GM18519 (cell line): ENCODE results near the gene KCNE1.
"Not testable (repeated sequence)": the region's sequence is repeated elsewhere in the genome, so short reads cannot be mapped to it uniquely, and the experiment has no call there.

ENCODE experiments used
- ATAC-seq: cut with Tn5 transposase; IDR thresholded peaks from one replicate; pipeline ENCODE4 v1.9.1; 2021; ENCODE audit warnings: mild to moderate bottlenecking, moderate library complexity; ENCODE audit not compliant: unreplicated experiment, low FRiP score

Gene KCNE1

DNA sequence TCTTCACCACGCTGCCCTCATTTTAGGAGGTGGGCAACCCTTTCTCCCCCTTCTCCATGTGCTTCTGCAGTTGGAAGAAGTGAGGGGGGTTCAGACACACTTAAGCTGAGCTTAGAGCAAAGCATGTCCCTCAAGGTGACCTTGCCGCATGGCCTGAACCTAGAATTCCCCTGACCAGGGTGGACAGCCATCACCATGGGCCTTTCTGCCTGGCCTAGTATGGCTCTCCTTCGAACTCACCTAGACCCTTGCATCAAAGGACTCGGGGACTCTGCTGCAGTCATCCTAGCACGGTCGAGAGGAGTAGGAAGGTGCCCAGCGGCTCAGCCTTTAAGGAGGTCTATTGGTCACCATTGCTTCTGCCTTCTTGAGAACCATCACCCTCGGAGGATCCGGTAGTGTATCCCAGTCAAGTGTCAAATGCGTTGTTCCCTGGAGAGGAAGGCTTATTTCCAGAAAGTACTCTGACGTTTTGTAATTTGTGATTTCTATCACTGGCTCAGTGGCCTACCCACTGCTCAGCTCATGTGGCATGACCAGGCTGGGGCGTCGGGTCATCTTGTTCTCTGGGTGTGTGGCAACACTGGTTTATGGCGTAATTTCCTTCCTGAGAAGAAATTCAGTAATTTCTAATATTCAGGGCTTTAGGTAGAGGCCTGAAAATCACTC is at the start of gene KCNE1:
TSS of gene KCNE1 (minus strand) at position 424 of the 669 bp plus-strand sequence. CDS start 62,576 bp downstream, outside the sequence.
- no peak for ATAC-seq

DNA sequence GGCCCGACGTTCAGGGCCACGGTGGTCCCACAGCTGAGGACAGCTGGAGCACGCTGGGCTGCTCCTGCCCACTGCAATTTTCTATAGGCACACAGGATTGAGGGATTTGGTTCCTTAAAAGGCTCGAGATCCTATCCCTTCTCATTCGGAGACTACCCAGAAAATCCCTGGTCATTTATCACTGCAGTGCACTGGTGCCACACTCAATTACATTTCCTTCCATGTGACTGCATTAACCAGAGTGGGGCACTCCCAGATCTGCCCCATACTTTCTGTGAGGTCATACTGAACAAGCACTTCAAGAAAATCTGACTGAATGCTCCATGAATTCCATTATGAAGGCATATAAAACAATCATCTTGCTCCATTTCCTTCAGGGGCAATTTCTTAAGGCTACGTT is 49.8 kb upstream of the KCNE1 start:
- no peak for ATAC-seq

GRCh38 chr21:34560609-34561008 is 48.6 kb upstream of the KCNE1 start:
- no peak for ATAC-seq

DNA sequence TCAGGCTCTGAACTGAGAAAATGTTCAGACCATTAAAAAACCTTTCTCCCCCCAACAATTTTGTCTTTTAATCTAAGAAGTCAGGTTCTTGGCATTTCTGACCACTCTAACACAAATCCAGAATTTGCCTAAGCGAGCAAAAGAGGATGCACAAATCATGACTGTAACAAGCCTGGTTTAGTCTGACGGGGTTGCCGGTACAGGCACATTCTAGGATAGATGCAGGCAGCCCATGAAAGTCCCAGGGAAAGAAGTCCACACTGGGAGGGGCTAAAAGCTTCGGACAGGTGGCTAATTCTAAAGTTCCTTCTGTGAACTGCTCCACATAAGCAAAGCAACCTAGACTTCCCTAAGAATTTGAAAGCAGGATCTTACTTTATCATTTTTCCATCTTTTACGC is 48.0 kb upstream of the KCNE1 start:
- ATAC-seq, result no peak

DNA sequence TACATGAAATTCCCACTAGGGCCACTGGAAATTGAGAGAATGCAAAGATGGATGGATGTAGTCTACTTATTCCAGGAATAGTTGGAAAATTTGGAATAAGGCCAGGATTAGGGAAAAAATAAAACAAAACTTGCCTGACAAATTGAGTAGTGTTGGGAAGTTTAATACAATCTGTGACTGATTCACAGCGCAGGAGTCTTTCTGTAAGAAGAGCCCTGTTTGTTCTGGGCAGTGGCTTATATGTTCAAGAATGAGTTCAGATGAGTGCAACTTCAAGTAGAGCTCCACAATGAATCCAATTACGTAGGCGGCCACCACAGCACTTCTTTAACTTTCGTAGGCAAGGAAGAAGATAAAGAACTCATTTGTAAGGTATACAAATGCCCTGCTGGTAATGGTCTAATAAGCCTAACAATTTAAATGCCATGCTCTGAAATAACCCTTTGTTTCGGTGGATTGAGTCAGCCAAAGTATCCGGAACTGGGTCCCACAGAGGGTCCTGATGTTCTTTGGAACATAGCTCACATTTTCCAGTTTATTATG is 47.1 kb upstream of the KCNE1 start:
- no peak for ATAC-seq

DNA sequence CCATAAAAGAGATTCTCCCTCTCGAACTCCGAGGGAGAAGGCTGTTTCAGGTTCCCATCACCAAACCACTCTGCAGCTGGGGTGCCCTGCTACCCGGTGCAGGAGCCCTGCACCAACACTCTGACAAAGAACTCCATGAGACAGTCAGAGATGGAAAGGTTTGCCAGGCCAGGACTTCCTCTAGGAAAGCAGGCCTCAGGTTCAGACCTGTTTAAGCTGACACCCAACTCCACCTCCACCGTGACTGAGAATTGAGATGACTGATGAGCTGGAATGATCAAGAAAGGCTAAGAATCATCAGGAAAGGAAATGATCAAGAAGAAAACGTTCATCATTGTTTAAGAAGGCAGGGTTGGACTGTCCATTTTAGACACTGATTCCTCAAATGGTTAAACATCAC is 46.2 kb upstream of the KCNE1 start:
- no peak for ATAC-seq

DNA sequence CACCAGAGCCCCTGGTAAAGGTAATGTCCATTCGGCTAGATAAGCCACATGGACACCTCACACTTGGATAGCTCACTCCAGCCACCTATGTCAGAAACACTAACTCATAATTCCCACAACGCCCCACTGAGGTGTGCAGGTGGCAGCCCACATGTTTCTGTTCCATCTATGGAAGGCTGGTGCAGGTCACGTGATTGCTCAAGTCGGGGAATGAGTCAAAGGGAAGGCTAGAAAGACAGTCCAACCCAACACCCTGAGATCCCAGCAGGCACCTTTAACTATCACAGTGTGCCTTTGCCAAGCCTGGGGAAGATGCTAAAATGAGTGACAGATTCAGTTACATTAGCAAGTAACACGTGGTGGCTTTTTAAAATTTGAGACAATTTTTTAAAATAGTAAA is 45.3 kb upstream of the KCNE1 start:
- no peak for ATAC-seq

GRCh38 chr21:34554670-34555069 is 42.7 kb upstream of the KCNE1 start:
- ATAC-seq, result not testable (repeated sequence)

- no peak for ATAC-seq
Observed at GRCh38 chr21:34554227-34554626, 42.2 kb upstream of the KCNE1 start.

GRCh38 chr21:34553151-34553952 is 41.3 kb upstream of the KCNE1 start:
- ATAC-seq, result no peak

DNA sequence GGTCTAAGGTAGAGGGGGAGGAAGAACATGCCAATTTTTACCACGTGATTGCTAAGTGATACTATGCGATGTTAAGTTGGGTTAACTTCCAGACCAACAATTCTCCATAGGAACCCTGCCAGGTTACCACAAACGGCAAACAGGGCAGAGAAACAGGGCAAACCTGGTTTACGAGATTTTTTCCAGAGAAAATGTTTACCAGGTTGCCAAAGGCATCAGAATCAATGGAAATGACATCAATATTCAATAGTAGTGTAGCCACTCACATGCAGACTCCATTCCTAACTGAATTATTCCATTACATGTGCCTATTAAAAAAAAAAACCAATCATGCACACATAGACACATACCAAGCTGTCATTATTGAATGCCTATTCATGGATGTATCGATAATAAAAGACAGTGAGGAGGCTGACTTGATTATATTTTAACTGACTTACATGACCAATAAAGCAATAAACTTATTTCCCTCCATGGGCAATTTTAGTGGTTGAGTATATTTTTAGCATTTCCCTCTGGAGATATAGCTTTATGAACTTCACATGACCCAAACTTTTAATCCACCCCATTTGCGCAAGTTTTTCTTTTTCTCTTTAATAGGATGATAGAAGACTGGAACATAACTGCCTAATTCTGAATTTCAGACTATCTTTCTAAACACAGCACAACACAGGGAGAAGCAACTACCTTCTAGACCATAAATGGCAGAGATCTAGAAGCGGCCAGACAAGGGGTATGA is 40.5 kb upstream of the KCNE1 start:
- no peak for ATAC-seq

GRCh38 chr21:34550182-34550799 is 38.3 kb upstream of the KCNE1 start:
- no peak for ATAC-seq

- ATAC-seq, result no peak
Observed at GRCh38 chr21:34548781-34549376, 36.9 kb upstream of the KCNE1 start.

- no peak for ATAC-seq
Observed at GRCh38 chr21:34546542-34546941, 34.5 kb upstream of the KCNE1 start.

DNA sequence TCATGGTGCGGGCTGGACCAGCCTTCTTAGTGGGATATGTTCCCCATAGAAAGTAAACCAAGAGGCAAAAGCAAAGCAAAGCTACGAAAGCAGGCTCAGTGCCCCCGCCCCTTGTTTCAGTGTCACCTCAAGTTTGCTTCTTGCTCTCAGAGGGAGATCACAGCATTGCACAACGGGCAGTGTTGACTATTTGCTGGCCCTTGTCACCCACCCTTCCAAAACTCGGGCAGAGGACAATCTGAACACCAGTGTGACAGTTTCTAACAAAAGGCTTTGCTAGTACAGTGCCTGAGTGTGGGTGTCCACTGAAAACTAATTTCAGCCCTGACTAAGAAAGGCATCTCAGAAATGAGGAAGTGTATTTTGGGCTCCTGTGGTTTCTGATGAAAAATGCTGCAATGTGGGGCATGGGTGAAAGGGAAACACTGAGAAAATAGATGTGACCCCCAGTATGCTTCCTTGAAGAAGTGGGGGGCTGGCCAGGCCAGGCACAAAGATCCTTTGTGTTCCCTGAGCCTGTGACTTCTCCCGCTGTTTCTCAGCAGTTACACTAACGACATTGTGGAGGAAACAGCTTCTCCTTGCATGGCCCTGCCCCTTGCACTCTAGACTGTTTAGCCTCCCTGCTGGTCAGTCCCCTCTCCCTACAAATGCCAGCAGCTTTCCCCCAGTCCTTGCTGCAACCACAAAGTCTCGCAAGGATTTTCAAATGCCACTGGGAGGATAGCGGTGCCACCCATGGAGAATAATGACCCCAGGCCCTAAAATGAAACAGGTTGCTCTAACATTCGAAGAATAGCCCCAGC is 33.3 kb upstream of the KCNE1 start:
- peak; percentile 68 for ATAC-seq

DNA sequence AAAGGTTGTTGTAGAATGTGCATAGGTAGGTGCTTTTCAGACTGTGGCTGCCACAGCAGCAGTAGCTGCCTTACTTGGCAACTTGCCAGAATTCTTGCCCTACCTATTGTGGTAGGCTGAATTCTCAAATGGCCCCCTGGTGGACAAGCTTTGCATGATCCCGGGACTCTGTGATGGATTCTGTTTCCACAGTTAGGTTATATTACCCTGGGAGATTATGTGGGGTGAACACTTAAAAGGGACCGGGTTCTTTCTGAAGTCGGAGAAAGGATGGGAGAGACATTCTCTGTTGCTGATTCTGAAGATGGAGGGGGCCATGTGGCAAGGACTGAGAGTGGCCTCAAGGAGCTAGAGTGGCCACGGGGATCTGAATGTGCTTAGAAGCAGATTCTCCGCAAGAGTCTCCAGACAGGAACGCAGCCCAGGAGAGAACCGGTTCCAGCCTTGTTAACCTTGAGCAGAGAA is 32.1 kb upstream of the KCNE1 start:
- no peak for ATAC-seq

DNA sequence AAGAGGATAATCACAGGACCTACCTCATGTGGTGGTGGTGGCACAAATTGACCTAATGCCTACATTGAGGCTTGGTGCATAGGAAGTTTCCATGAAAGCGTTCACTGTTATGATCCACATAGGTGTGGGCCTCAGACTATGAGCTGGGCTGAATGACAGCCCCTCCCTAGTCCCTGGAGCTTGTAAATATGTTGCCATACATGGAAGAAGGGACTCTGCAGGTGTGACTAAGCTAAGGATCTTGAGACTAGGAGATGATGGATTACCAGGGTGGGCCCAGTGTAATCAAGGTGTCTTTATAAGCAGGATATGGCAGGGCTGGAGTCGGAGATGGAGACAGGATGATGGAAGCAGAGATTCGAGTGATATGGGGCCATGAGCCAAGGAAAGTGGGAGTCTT is 31.0 kb upstream of the KCNE1 start:
- ATAC-seq, result no peak

DNA sequence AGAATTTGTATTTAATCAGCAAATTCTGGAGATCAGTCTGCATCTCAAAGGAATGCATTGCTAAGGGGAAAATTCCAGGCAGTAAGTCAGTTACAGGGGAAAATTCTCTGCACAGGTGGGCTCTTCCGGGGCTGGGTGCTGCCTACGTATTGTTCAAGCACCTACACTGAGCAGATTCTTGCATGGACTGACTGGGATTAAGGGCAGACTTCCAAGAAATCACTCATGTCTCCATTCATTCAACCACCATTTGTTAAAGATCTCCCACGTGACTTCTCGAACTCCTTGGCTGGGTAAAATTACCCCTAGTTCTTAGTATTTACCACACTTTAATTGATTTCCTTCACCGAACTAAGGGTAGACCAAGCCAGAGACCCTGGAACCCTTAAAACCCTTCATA is 28.2 kb upstream of the KCNE1 start:
- ATAC-seq, result no peak

- no peak for ATAC-seq
Observed at GRCh38 chr21:34537838-34538237, 25.8 kb upstream of the KCNE1 start.
